ENCODE data around the gene PAM16. TPM values are rescaled to one million over a fixed set of nuclear protein-coding genes. Genes with fewer than 3 reads are reported as not detected.
A peak's percentile ranks its signal among the peaks of the same experiment; 100 is the strongest.
"Not testable (repeated sequence)": the region's sequence is repeated elsewhere in the genome, so short reads cannot be mapped to it uniquely, and the experiment has no call there.

Gene PAM16
- 40.4 TPM for polyA plus RNA-seq

GRCh38 chr16:4350787-4351659 is at the start of gene PAM16:
TSS of gene PAM16 (minus strand) at chr16:4351321. CDS start at chr16:4351234, 87 bp downstream.
- peaks cover 9 to 14% (median 11%) of the 10 kb centered on the region in 3 donors for H3K4me1 Mint-ChIP-seq
- peak within 1 kb of the TSS; percentile 80 to 95 (median 93) for H3K27ac Mint-ChIP-seq
- peak within 1 kb of the TSS; percentile 89 to 98 (median 93) for H3K4me3 Mint-ChIP-seq
- H3K36me3 Mint-ChIP-seq: no peaks in the 10 kb centered on the region
- no peaks in the 10 kb centered on the region for H3K9me3 Mint-ChIP-seq
- H3K27me3 Mint-ChIP-seq: no peaks in the 10 kb centered on the region

- no peaks in the 10 kb centered on the region for H3K27me3 Mint-ChIP-seq
- H3K4me3 Mint-ChIP-seq: peak overlapping the region in 1 of 4 donors; percentile 9
- peaks cover 10% of the 10 kb centered on the region for H3K36me3 Mint-ChIP-seq
- peaks cover 1 to 12% (median 3%) of the 10 kb centered on the region in 3 donors for H3K4me1 Mint-ChIP-seq
- peak overlapping the region in 1 of 3 donors; percentile 94 for H3K27ac Mint-ChIP-seq
- H3K9me3 Mint-ChIP-seq: no peaks in the 10 kb centered on the region
Measured at GRCh38 chr16:4399001-4399730, 48.0 kb upstream of the PAM16 start.

GRCh38 chr16:4395055-4395726 is 44.1 kb upstream of the PAM16 start:
- peaks cover 6% of the 10 kb centered on the region for H3K36me3 Mint-ChIP-seq

GRCh38 chr16:4393850-4394249 is 42.7 kb upstream of the PAM16 start:
- H3K27ac Mint-ChIP-seq: peak overlapping the region in 2 of 3 donors; percentile 87 to 92
- not testable (repeated sequence) for H3K27me3 Mint-ChIP-seq, H3K9me3 Mint-ChIP-seq, H3K4me1 Mint-ChIP-seq, H3K36me3 Mint-ChIP-seq
- H3K4me3 Mint-ChIP-seq: peak overlapping the region in 1 of 4 donors; percentile 65

More at GRCh38 chr16:4395055-4395726, 44.1 kb upstream of the PAM16 start:
- peak overlapping the region in 1 of 4 donors; percentile 66 for H3K4me3 Mint-ChIP-seq
- H3K27ac Mint-ChIP-seq: peak overlapping the region; percentile 31 to 95 (median 68)
- H3K27me3 Mint-ChIP-seq: no peaks in the 10 kb centered on the region
- H3K9me3 Mint-ChIP-seq: no peaks in the 10 kb centered on the region
- H3K4me1 Mint-ChIP-seq: peaks cover 1 to 11% (median 1%) of the 10 kb centered on the region in 3 donors

- Mint-ChIP-seq H3K9me3 (no peaks in the 10 kb centered on the region), H3K36me3 (peaks cover 6% of the 10 kb centered on the region), H3K4me3 (no peak overlapping the region), H3K27ac (peak overlapping the region in 2 of 3 donors; percentile 31 to 87), H3K4me1 (peaks cover 0 to 4% (median 1%) of the 10 kb centered on the region in 3 donors), H3K27me3 (no peaks in the 10 kb centered on the region)
Measured at GRCh38 chr16:4393240-4393600, 42.1 kb upstream of the PAM16 start.

GRCh38 chr16:4392382-4393239 is 41.5 kb upstream of the PAM16 start:
- Mint-ChIP-seq H3K27ac (peak overlapping the region in 2 of 3 donors; percentile 87), H3K27me3 (no peaks in the 10 kb centered on the region), H3K36me3 (peaks cover 6% of the 10 kb centered on the region), H3K4me3 (peak overlapping the region in 1 of 4 donors; percentile 57), H3K4me1 (peaks cover 0 to 4% (median 1%) of the 10 kb centered on the region in 3 donors), H3K9me3 (no peaks in the 10 kb centered on the region)

GRCh38 chr16:4391631-4392381 is 40.7 kb upstream of the PAM16 start:
- peak overlapping the region in 2 of 4 donors; percentile 39 to 57 for H3K4me3 Mint-ChIP-seq

GRCh38 chr16:4390266-4391260 is 39.4 kb upstream of the PAM16 start:
- Mint-ChIP-seq H3K4me1 (peaks cover 0 to 2% (median 1%) of the 10 kb centered on the region in 3 donors), H3K9me3 (no peaks in the 10 kb centered on the region), H3K4me3 (peak overlapping the region in 3 of 4 donors; percentile 12 to 46 (median 23)), H3K36me3 (peaks cover 5% of the 10 kb centered on the region), H3K27ac (peak overlapping the region in 2 of 3 donors; percentile 87), H3K27me3 (no peaks in the 10 kb centered on the region)

More at GRCh38 chr16:4391631-4392381, 40.7 kb upstream of the PAM16 start:
- Mint-ChIP-seq H3K36me3 (peaks cover 5% of the 10 kb centered on the region), H3K4me1 (peaks cover 0 to 4% (median 1%) of the 10 kb centered on the region in 3 donors), H3K27ac (peak overlapping the region in 2 of 3 donors; percentile 87), H3K27me3 (no peaks in the 10 kb centered on the region), H3K9me3 (no peaks in the 10 kb centered on the region)

- H3K27ac Mint-ChIP-seq: peak overlapping the region in 2 of 3 donors; percentile 73 to 87
- peaks cover 4% of the 10 kb centered on the region for H3K36me3 Mint-ChIP-seq
- peaks cover 0 to under 1% (median 0%) of the 10 kb centered on the region in 3 donors for H3K4me1 Mint-ChIP-seq
- no peaks in the 10 kb centered on the region for H3K27me3 Mint-ChIP-seq
- no peak overlapping the region for H3K4me3 Mint-ChIP-seq
- no peaks in the 10 kb centered on the region for H3K9me3 Mint-ChIP-seq
Measured at GRCh38 chr16:4389051-4389955, 38.2 kb upstream of the PAM16 start.

- H3K27ac Mint-ChIP-seq: peak overlapping the region in 2 of 3 donors; percentile 73 to 87
- H3K4me1 Mint-ChIP-seq: no peaks in the 10 kb centered on the region
- H3K36me3 Mint-ChIP-seq: peaks cover 4% of the 10 kb centered on the region
- H3K9me3 Mint-ChIP-seq: no peaks in the 10 kb centered on the region
- H3K27me3 Mint-ChIP-seq: no peaks in the 10 kb centered on the region
- H3K4me3 Mint-ChIP-seq: no peak overlapping the region
Measured at GRCh38 chr16:4388271-4389021, 37.3 kb upstream of the PAM16 start.

- Mint-ChIP-seq H3K9me3 (no peaks in the 10 kb centered on the region), H3K27me3 (no peaks in the 10 kb centered on the region), H3K4me1 (no peaks in the 10 kb centered on the region), H3K27ac (peak overlapping the region in 1 of 3 donors; percentile 89), H3K4me3 (no peak overlapping the region), H3K36me3 (peaks cover 5% of the 10 kb centered on the region)
Measured at GRCh38 chr16:4387781-4388180, 36.7 kb upstream of the PAM16 start.
